Measurements from ENCODE around the gene ALDOC. TPM values are rescaled to one million over a fixed set of nuclear protein-coding genes. Genes with fewer than 3 reads are reported as not detected.
A peak's percentile ranks its signal among the peaks of the same experiment; 100 is the strongest.
"Not testable (repeated sequence)": the region's sequence is repeated elsewhere in the genome, so short reads cannot be mapped to it uniquely, and the experiment has no call there.

Gene ALDOC
- total RNA-seq, result 10 to 100 TPM; 26.0 to 38.6 TPM
- long read RNA-seq, transcript ALDOC-201 (9 exons, 1,982 nt), result major isoform, 13 of 20 reads
- long read RNA-seq, partial matches to known transcripts, result 4 of 20 reads
- long read RNA-seq, other reads (novel, unspliced or antisense), result 1 of 20 reads

DNA sequence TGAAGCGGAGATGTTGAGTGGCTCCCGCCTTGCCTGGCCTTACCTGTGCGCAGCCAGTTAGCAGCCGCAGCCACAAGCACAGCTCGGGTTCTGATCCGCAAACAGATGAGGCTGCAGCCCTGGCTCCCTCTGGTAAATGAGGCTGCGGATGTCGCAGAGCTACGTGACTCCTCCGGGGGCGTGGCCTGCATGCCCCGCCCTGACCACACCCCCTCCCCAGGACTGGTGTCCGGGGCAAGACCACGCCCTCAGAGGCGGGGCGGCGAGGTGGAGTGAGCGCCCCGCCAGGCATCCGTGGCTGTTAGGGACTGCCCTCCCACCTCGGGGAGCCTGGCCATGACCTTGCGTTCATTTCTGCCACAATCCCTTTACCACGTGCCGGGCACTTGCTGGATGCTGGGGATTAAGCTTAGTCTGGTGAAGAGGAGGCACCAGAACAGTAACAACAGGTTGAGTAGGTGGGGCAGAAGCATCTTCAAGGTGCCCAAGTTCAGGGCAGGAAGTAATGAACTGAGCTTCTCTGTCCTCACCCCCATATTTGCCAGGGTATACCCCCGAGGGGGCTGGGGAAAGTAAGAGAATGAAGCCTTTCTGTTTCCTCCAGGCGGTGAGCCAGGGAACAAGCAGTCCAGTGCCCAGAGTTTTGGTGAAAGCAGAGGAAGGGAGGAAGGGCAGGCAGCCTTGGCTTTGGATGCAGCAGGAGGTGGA is at the start of gene ALDOC:
TSS of gene ALDOC (minus strand) at position 138 of the 708 bp plus-strand sequence. CDS start 1,363 bp downstream, outside the sequence.
- intact Hi-C loops (cut with DNase I, micrococcal nuclease), result no loop called here
- ATAC-seq, result peak; percentile 92

DNA sequence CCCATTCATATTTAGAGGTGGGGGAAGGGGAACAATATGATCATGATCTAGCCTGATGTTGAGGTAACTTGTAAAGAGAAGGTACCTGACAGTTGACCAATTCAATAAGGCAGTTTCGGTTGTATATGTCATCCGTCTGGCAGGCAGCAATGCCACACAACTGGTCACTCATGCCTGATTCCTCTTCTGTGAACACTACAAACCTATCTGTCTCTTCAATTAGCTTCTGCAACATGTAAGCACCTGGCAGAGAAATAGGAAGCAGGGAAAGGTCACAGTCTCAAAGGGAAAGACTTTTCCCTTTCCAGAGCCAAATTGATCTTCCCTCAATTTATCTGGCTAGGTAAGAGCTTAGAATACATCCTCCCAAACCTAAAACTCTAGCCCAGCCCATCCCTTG is 47.5 kb upstream of the ALDOC start:
- ATAC-seq (no peak), DNase-seq (no peak)
- intact Hi-C loops (cut with DNase I, micrococcal nuclease), result no loop called here

More for the DNA sequence above, at the start of gene ALDOC:
- DNase-seq, result peak; percentile 98 to 100

DNA sequence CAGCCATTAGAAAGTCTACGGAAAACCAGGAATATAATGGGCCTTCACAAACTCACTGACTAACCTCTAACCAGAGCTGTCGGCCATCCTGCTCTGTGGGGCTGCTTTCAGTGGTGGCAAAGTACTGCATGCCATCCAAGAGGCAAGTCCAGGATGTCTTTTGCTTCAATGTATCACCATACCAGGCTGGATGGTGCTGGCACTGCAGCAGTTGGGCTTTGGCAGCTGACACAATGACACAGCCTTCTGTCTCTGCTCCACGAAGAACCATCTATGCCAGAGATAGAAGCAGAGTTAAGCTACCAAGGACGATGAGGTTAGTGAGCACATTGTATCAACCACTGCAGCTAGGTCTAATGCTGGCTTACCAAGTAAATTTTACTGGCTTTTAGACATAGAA is 47.0 kb upstream of the ALDOC start:
- no peak for DNase-seq
- intact Hi-C loops (cut with DNase I, micrococcal nuclease), result no loop called here
- ATAC-seq, result no peak

DNA sequence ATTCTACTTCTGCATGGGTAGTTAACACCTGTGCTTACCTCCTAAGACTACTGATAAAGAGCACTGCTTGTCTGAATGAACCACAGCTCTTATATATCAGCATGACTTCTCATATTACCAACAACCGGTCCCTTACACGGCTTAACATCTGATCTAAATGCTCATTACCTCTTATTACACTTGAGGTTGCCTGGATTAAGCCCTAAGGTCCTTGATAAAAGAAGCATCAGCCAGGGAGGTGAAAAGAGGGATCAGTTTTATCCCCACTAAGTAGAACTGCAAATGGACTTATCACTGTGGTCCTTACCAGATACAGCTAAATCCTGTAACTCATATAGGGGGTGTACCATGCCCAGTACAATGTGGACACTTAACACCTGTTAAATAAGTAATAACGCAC is 45.5 kb upstream of the ALDOC start:
- no peak for DNase-seq
- intact Hi-C loops (cut with DNase I, micrococcal nuclease), result no loop called here
- ATAC-seq, result no peak

DNA sequence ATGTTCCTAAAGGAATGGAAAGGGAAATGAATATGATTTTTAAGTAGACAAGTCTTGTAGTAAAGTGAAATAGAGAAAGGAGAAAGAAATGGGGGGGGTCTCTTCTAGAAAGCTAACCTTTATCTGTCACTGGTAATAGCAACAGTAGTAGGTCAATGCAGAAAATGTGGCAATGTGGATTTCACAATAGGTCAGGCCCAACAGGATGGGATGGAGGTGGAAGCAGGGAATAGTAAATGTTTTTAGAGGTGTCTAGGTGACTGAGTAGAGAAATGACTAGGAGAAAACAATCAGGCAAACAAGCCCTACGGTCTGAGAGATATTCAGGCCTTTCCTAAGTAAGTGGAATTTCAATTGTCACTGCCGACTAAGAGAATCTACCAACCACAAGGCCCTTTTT is 43.3 kb upstream of the ALDOC start:
- intact Hi-C loops (cut with DNase I, micrococcal nuclease), result no loop called here
- no peak for DNase-seq
- no peak for ATAC-seq

DNA sequence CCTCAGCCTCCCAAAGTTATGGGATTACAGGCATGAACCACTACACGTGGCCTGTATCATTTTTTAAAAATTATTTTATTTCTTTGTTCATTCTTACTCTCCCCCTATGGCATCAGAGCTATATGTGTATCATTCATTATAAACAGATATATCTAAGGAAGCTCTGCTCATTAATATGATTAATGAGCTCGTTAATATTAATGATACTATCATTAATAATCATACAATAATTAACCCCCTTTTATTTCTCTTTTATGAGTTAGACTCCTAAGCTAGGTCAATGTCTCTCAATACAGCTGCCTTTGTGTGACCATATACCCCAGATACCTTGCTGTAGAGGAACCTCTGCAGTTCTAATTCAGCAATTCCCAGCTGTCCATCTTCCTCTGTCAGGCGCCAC is 41.8 kb upstream of the ALDOC start:
- no peak for ATAC-seq
- no peak for DNase-seq
- intact Hi-C loops (cut with DNase I, micrococcal nuclease), result no loop called here

DNA sequence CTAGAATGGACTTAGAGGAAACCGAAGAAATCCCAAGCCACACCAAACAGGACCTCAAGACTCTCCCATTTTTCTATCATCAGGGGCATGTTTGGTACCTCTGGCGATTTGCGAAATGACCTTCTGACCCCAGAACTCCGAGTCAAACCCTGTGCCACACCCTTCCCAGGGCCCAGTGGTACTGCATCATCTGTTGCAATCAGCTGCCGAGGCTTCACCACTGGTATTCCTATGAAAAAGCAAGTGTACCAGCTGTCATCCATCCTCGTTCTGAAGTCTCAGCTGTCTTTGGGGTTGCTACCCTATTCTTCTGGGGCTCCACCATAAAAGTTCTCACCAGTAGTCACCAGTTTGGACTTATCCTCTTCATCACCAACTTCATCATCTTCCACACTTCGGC is 39.6 kb upstream of the ALDOC start:
- intact Hi-C loops (cut with DNase I, micrococcal nuclease), result no loop called here
- ATAC-seq (no peak), DNase-seq (no peak)

DNA sequence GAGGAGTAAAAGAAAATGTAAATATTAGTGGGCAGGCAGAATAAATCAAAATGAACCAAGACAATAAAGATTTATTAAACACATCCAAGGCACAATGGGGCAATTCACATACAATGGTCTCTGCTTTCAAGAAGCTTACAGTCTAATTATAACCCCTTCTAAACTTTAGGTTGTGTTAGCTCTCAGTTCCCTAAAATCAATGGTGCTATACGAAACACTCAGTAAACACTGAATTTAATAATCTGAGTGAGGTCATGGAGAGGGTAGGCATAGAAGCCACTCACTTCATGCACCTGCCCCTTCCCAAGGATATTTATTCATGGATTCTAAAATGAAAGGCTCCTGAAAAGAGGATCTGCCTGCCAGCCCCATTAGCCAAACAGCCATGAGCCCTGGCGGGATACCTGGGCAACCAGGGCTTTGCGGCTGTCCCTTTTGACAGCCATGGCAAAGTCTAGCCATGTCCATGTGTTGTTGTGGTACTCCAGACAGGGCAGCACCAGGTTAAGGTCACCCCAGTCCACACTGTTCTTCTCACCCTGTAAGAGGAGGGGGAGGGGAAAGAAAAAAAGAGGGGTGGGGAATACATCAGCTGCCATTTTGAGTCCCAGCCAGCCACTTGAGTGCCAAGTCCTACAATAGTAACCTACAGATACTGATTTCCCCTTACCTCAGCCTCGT is 38.7 kb upstream of the ALDOC start:
- no peak for DNase-seq
- intact Hi-C loops (cut with DNase I, micrococcal nuclease), result no loop called here
- no peak for ATAC-seq

DNA sequence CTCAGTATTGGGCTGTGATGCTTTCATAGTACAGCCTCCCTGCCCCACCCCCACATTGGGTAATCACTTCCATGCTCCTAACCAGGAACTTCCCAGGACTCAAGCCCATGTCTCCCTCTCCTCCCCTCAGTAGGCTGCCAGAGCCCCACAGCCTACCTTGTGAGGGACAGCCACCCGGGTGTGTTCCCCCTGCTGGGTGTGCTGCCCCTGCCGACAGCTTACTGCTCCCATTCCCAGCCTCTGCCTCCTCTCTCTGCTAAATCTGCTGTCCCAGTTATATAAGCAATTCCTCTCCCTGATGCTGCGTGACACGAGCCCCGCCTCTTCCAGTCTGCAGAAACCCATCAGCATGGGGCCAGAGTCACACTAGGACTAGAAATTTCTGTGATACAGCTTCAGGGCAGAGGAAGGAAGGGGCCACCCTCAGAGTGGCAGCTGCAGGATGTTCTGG is 37.3 kb upstream of the ALDOC start, which contains the start of gene RSKR:
TSS of gene RSKR (minus strand) at position 255 of the 451 bp plus-strand sequence. CDS start at position 231, 24 bp downstream.
- DNase-seq, result no peak
- ATAC-seq, result no peak
- intact Hi-C loops (cut with DNase I, micrococcal nuclease), result loop anchor here (5.0 kb wide), 2 partner anchors 117 to 122 kb away; no protein-coding TSS in a partner anchor

DNA sequence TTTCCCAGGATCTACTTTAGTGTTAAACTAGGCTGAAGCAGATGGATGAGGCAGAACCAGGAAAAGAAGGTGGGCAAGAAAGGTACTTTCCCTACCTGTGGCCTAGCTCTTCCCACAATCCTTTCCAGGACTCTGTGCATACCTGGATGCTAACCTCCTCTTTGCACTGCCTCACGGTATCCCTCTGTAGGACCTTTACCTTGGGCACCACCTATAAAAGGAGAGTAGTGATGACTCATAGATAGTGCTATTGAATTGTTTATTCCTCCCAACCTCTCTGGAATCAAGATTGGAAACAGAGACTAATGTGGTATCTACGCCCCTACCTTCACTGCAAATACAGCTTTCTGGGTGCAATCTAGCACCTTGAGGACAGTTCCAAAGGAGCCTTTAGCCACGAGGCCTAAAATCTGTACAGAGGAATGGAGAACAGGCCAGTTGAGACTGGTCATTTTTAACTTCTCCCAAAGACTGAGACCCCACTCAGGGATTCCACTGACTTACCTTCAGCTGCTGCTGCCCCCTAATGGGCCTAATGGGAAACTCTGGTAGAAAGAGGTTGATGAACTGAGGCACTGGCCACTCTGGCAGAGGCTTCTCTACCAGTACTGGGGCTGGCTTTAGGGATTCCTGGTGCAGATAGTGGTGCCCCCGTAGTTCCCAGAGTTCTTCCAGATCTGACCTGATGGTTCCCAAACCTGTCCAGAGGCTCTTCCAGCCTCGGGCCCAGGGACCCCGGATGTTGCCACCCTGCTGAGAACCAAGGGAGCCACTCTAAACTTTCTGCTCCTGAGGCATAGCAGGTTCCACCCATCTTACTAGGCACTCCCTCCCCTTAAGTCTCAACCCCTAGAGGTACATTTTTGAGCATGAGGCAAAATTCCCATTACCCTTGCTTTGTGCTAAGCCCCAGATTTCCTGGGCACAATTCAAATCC is 36.5 kb upstream of the ALDOC start:
- intact Hi-C loops (cut with DNase I, micrococcal nuclease), result loop anchor here (5.0 kb wide), 2 partner anchors 116 to 121 kb away; no protein-coding TSS in a partner anchor
- ATAC-seq, result peak; percentile 61
- peak in 1 of 2 donors; percentile 38 for DNase-seq

DNA sequence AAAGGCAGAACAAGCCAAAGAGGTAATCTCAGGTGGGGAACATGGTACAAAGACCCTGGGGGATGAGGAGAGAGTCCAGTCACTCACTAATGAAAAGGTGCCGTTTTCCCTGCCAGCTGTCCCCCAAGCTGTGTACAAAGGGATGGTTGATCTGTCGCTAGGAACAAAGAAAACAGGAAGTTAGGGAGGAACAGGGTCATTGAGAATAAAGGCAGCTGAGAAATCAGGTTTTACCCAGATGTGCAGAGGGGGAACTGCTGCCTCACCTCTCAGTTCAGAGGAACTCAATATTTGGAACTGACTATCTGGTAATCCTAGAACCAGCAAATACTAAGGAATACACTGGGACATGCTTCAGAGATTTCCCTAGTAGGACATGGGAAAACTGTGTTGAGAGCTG is 35.8 kb upstream of the ALDOC start:
- ATAC-seq (no peak), DNase-seq (no peak)
- intact Hi-C loops (cut with DNase I, micrococcal nuclease), result loop anchor here (5.0 kb wide), 2 partner anchors 115 to 120 kb away; no protein-coding TSS in a partner anchor

DNA sequence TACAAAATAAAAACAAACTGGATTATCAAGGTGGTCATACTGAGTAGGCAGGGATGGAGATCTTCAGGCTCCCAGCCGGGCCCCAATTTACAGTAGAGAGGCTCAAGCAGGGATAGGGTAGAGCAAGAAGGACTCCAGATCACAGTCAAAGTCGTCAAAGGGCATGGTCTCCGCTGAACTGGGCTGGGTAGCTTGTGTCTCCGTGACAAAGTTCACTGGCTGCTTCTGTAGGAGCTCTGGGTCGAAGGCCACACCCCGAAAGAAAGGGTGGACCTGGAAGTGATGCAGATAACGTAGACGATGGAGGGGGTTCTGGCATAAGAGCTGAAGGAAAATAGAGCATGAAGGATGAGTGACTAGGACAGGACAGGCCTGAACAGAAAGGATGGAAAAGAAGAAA is 33.7 kb upstream of the ALDOC start:
- DNase-seq (peak in 1 of 2 donors; percentile 20), ATAC-seq (peak; percentile 77)
- intact Hi-C loops (cut with DNase I, micrococcal nuclease), result loop anchor here (5.0 kb wide), 2 partner anchors 113 to 118 kb away; no protein-coding TSS in a partner anchor

DNA sequence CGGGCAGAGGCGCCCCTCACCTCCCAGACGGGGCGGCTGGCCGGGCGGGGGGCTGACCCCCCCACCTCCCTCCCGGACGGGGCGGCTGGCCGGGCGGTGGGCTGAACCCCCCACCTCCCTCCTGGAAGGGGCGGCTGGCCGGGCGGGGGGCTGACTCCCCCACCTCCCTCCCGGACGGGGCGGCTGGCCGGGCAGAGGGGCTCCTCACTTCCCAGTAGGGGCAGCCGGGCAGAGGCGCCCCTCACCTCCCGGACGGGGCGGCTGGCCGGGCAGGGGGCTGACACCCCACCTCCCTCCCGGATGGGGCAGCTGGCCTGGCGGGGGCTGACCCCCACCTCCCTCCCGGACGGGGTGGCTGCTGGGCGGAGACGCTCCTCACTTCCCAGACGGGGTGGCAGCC is 27.3 kb upstream of the ALDOC start:
- DNase-seq; ATAC-seq; intact Hi-C loops (cut with DNase I, micrococcal nuclease): not testable (repeated sequence)

DNA sequence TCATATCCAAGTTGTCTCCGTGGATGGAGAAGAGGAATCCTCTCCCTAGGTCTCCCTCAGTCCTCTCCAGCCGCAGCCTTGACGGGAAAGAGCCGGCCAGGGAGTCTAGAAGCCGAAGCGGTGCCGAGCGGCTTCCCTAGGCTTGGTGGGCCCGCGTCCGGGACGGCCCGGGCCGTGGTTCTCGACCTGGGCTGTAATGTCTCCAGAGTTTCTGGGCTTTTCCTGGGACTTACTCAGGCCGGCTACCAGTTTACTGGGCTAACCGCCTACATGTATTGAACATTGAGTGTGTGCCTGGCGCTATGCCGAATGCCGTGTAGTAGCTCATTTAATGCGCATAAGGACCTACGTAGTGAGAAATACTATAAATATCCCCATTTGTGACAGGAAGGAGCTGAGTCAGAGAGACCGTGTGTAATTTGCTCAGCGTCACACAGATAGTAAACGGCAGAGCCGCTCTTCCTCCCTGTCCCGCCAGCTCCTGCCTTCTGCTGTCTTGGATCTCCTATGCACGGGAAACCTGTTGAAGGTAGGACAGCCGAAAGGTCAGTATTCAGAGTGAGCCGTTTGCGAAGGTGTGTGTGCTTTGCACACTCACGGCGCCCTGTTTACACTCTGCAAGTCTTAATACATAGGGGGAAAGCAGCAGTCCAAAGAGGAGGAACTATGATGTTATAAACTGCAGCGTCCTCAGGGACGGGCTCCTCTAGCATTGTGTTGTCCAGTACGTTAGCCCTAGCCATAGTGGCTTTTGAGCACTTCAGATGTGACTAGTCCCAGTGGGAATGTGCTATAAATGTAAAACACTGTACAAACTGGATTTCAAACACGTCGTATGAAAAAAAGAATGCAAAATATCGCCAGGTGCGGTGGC is 22.9 kb upstream of the ALDOC start:
- intact Hi-C loops (cut with DNase I, micrococcal nuclease), result no loop called here
- DNase-seq (peak; percentile 70 to 78), ATAC-seq (peak; percentile 71)

DNA sequence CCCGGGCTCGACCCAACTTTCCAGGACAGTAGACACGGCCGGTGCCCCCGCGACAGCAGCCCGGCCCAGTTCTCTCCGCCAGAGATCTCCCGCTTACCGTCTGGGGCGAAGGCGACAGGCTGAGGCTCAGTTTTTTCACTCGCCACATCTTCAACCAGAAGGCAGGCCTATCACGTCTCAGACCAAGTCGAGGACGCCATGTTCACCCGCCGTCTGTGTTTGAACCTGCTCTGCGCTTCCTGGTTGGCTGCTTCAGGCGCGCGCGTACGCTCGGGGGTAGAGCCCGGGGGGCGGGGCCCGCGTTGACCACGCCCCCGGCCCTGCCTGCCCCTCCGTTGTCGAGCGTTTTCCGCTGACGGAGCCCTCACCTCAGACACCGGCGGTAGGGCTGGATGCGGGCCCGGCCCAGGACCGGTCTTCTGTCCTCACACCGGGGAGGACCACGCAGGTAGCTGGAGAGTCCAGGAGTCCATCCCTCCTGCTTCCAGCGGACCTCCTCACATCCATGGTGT is 22.2 kb upstream of the ALDOC start, which contains the start of gene SPAG5:
TSS of gene SPAG5 (minus strand) at position 227 of the 512 bp plus-strand sequence. CDS start at position 148, 79 bp downstream.
- peak; percentile 93 for ATAC-seq
- intact Hi-C loops (cut with DNase I, micrococcal nuclease), result no loop called here
- peak; percentile 92 to 94 for DNase-seq

DNA sequence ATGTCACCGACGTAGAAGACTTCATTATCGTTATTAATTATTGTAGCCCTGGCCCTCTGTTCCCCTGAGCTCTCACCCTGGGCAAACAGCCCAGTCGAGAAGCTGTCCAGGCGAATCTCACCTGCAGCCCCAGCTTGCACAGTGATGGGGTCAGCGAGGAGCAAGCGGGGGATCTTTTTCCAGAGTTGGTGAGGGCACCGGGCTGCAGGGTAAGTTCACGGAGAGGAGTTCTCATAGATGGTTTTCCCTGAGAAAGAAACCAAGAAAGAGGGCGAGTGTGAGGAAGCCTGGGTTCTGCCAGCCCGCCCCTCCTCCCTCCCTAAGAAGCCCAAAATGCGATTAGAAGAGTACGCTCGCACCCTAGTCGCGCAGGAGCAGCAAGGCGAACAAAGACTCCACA is 21.7 kb upstream of the ALDOC start:
- DNase-seq (no peak), ATAC-seq (no peak)
- intact Hi-C loops (cut with DNase I, micrococcal nuclease), result no loop called here

DNA sequence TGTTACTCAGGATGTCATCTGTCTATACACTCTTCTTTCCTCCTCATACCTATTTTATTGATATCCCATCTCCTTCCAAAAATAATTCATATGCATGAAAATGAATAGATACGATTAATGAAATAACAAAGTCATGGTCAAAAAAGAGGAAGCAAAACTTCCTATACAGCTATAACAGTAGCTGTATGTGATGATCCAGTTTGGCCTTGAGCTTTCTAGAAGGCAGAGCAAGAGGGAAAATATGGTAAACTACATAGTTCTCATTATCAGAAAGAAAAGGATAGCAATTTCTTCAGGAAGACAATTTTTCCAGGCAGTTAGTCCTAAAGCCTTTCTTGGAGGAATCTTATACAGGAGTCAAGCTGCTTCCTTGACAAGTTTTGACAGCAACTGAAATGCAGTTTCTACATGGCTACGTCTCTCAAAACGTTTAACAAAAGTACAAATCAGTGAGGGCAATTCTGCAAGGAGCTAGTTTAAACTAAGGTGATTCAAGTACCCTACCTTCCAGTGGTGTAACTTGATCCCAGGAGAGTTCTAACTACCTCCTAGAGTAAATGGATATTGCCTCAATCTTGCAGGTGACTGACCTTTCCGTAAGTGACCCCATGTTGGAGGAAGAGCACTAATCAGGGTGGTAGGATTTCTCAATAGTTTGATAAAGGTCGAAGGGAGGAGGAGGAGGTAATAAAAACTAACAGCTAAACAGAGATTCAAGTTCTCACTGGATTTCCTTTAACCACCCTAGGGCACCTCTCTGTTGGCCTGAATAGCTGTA is 21.1 kb upstream of the ALDOC start:
- ATAC-seq (peak; percentile 9), DNase-seq (no peak)
- intact Hi-C loops (cut with DNase I, micrococcal nuclease), result no loop called here
